Karpas-422 (cell line): ENCODE data around the gene ABCA10. TPM values are rescaled to one million over a fixed set of nuclear protein-coding genes. Genes with fewer than 3 reads are reported as not detected.

Source experiments
- DNase-seq: peaks from one replicate; pipeline ENCODE4 v3.0.0-alpha.2; 2015
- H2AFZ ChIP-seq: fragments of 200-600 bp; sonication (generic); 2 replicates; pipeline ENCODE4 v1.6.1; 2014; ENCODE audit warnings: antibody characterized with exemption, low read length, mixed read lengths
- H3K27ac ChIP-seq: fragments of 200-600 bp; sonication (generic); 2 replicates; pipeline ENCODE4 v1.5.1; 2014; ENCODE audit warnings: mild to moderate bottlenecking, low read length, moderate library complexity
- H3K27me3 ChIP-seq: fragments of 200-600 bp; sonication (generic); 2 replicates; pipeline ENCODE4 v1.6.1; 2014; ENCODE audit warnings: low read length, mixed read lengths
- H3K36me3 ChIP-seq: fragments of 200-600 bp; sonication (generic); 2 replicates; pipeline ENCODE4 v1.6.1; 2014; ENCODE audit warnings: low read length, mixed read lengths; ENCODE audit not compliant: insufficient read depth
- H3K4me1 ChIP-seq: fragments of 200-600 bp; sonication (generic); 2 replicates; pipeline ENCODE4 v1.6.1; 2014; ENCODE audit warnings: mild to moderate bottlenecking, low read length, mixed read lengths
- H3K4me2 ChIP-seq: fragments of 200-600 bp; sonication (generic); 2 replicates; pipeline ENCODE4 v1.6.1; 2014; ENCODE audit warnings: low read length, low read depth, mild to moderate bottlenecking; ENCODE audit not compliant: poor library complexity, severe bottlenecking
- H3K4me3 ChIP-seq: fragments of 200-600 bp; sonication (generic); 2 replicates; pipeline ENCODE4 v1.5.1; 2014; ENCODE audit warnings: mild to moderate bottlenecking, antibody characterized with exemption, low read length, mixed read lengths
- H3K79me2 ChIP-seq: fragments of 200-600 bp; sonication (generic); 2 replicates; pipeline ENCODE4 v1.6.1; 2014; ENCODE audit warnings: mild to moderate bottlenecking, low read length, mixed read lengths
- H3K9ac ChIP-seq: fragments of 200-600 bp; sonication (generic); 2 replicates; pipeline ENCODE4 v1.6.0; 2014; ENCODE audit warnings: low read length
- H3K9me2 ChIP-seq: fragments of 200-600 bp; sonication (generic), shearing (Covaris generic); replicated peaks from 2 replicates; pipeline ENCODE4 v1.6.0; 2014; ENCODE audit warnings: mild to moderate bottlenecking, low read length, moderate library complexity; ENCODE audit not compliant: insufficient read depth
- H3K9me3 ChIP-seq: fragments of 300-700, 200-600 bp; sonication (generic); 2 replicates; pipeline ENCODE4 v1.6.1; 2014; ENCODE audit warnings: low read length, mixed read lengths
- H4K20me1 ChIP-seq: fragments of 200-600 bp; sonication (generic); 2 replicates; pipeline ENCODE4 v1.6.1; 2014; ENCODE audit warnings: mild to moderate bottlenecking, antibody characterized with exemption, low read length, low read depth; ENCODE audit not compliant: insufficient read depth
- total RNA-seq: library from RNA; depleted of rRNA; stranded (reverse); fragments of >200 nt; shearing (Covaris generic); gene quantifications from 2 replicates; pipeline ENCODE4 v1.2.3, GENCODE V29; 2014; ENCODE audit warnings: low replicate concordance

Gene ABCA10
- total RNA-seq, 1 experiment from 2014 or later, result 2.2 TPM

DNA sequence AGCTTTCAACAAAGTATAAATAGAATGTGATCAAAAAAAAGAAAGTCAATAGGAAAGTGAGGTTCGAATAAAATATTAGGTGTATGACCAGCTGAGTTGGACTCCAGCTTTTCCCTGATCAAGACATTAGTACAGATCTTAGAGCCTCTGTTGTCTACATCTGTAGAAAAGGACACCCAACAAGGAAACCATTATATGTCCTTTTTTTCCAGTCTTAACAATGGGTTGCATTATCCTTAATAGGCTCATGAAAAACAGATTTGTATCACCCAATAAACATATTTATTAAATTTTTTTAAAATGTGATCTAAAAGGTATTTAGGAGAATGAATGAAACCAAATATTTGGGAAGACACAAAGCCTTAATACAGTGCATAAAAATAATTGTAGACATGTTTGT lies 105.0 kb downstream of the ABCA10 start:
- Histone ChIP-seq H3K4me2 (no peak overlapping the region), H2AFZ (no peak overlapping the region), H3K36me3 (no peaks in the 10 kb centered on the region)

DNA sequence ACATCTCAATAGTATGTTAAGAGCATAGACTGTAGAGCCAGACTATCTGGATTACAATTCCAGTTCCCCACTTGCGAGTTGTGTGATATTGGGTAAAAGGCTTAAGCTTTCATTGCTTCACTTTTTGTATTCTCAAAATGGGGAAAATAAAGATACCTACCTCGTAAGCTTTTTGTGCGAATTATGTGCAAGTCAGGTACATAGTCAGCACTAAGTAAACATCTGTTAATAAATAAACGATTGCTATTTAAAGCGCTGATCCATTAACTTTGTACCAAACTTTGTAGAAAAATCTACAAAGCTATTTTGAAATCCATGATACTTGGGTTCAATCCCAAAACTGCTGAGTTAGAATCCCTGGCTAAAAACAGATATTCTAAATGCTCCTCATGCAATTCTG lies 106.6 kb downstream of the ABCA10 start:
- Histone ChIP-seq H3K4me1 (no peaks in the 10 kb centered on the region), H4K20me1 (no peaks in the 10 kb centered on the region), H3K4me3 (no peak overlapping the region), H3K9ac (no peak overlapping the region), H3K79me2 (no peaks in the 10 kb centered on the region), H3K9me3 (no peaks in the 10 kb centered on the region), H3K9me2 (no peaks in the 10 kb centered on the region), H3K36me3 (no peaks in the 10 kb centered on the region), H3K4me2 (no peak overlapping the region), H3K27me3 (no peaks in the 10 kb centered on the region), H3K27ac (no peak overlapping the region), H2AFZ (no peak overlapping the region)
- DNase-seq, result no peak

More for the DNA sequence above, 105.0 kb downstream of the ABCA10 start:
- no peaks in the 10 kb centered on the region for H3K27me3 ChIP-seq
- no peaks in the 10 kb centered on the region for H3K9me2 ChIP-seq
- H3K9me3 ChIP-seq, result no peaks in the 10 kb centered on the region
- no peaks in the 10 kb centered on the region for H4K20me1 ChIP-seq
- H3K27ac ChIP-seq, result no peak overlapping the region
- H3K4me3 ChIP-seq, result no peak overlapping the region
- DNase-seq, result no peak
- no peak overlapping the region for H3K9ac ChIP-seq
- H3K79me2 ChIP-seq, result no peaks in the 10 kb centered on the region
- no peaks in the 10 kb centered on the region for H3K4me1 ChIP-seq

DNA sequence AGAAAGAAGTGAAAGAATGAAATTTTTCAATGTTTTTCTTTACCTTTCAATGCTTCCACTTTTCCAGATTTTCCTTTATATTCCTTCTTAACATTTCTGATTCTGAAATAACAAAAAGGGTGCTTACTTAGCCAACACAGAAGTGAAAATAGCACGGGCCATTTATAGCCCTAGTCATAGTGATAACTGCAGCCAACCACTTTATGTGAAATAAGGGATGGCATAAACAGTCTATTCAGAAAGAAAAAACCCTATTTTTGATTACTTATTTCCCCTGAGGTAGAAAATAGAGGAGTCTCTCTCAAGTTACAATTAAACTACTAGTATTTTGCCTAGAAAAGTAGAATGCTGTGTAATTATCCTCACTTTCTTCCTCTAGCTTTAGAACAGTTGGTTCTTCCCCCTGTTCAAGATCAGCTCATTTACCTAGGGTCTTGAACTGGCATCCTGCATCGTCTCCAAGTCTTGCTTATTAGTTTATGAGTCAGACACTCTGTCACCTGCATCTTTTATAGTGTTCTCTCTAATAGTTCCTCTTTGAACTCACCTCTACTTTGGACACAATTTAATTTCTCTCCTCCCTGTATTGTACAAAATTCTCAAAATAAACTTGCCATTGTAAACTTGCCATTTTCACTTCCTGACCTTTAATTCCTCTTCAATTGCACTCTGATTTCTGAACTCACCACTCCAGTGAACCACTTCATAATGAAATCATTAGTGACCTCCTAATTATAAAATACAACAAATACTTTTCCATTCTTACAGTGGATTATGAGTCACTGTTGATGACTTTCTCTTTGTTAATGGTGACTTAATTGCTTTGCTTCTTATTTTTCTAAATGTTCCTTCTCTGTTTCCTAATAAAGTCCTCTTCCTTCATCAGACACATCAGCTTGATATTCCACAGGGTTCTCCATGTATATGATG lies 110.5 kb downstream of the ABCA10 start:
- Histone ChIP-seq H3K27me3 (no peaks in the 10 kb centered on the region), H3K9me2 (no peaks in the 10 kb centered on the region), H3K27ac (no peak overlapping the region), H3K79me2 (no peaks in the 10 kb centered on the region), H4K20me1 (no peaks in the 10 kb centered on the region), H3K4me3 (no peak overlapping the region), H3K9me3 (no peaks in the 10 kb centered on the region), H2AFZ (no peak overlapping the region), H3K4me2 (no peak overlapping the region), H3K9ac (no peak overlapping the region), H3K4me1 (no peaks in the 10 kb centered on the region), H3K36me3 (no peaks in the 10 kb centered on the region)
- DNase-seq, result no peak

DNA sequence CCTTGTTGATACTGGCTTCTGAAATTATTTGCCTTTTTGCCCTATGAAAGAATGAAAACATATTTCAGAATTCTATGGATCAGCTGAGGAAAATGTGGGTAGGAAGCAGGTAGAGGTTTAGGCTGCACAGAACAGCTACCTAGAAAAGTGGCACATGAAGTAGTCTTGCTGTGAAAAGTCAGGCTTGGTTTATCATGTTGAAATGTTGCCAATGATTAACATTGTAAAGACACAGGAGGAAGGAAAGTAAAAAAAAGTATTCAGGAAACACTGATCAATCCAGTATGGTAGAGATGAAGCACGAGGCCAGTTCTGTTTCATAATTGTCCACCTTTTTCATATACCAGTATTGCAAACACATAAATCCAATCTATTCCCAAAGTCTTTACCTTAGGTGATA lies 116.8 kb downstream of the ABCA10 start:
- no peak overlapping the region for H3K9ac ChIP-seq
- H3K4me3 ChIP-seq, result no peak overlapping the region
- no peaks in the 10 kb centered on the region for H3K79me2 ChIP-seq
- no peaks in the 10 kb centered on the region for H3K9me3 ChIP-seq
- H3K36me3 ChIP-seq, result no peaks in the 10 kb centered on the region
- no peak overlapping the region for H2AFZ ChIP-seq
- H3K9me2 ChIP-seq, result no peaks in the 10 kb centered on the region
- no peaks in the 10 kb centered on the region for H3K27me3 ChIP-seq
- no peaks in the 10 kb centered on the region for H4K20me1 ChIP-seq
- DNase-seq, result no peak
- no peak overlapping the region for H3K27ac ChIP-seq
- H3K4me1 ChIP-seq, result no peaks in the 10 kb centered on the region
- no peak overlapping the region for H3K4me2 ChIP-seq

DNA sequence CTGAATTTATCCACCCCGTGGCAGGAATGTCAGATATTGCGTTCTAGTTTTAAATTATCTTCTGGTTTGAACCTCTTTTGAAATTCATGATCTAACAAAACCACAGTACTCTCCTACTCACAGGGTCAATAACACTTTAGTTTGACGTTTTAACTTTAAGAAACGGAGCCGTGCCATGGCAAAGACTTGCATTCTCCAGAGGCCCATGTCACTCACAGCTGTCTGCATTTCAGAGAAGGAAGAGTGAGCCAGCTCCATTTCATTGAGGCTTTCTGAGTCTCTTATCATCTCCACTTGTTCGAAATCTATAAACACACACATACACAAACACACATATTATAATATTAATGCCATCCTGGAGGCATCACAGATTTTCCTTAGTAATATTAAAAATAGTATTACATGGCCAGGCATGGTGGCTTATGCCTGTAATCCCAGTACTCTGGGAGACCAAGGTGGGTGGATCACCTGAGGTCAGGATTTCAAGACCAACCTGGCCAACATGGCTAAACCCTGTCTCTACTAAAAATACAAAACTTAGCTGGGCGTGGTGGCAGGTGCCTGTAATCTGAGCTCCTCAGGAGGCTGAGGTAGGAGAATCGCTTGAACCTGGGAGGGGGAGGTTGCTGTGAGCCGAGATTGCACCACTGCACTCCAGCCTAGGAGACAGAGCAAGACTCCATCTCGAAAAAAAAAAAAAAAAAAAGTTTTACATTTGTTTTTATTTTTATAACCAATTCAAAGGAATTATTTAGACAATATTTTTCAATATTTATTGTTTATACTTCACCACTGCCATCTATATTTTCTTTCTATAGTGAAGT lies 122.5 kb downstream of the ABCA10 start:
- Histone ChIP-seq H2AFZ (no peak overlapping the region), H3K4me1 (no peaks in the 10 kb centered on the region)
- no peak for DNase-seq

DNA sequence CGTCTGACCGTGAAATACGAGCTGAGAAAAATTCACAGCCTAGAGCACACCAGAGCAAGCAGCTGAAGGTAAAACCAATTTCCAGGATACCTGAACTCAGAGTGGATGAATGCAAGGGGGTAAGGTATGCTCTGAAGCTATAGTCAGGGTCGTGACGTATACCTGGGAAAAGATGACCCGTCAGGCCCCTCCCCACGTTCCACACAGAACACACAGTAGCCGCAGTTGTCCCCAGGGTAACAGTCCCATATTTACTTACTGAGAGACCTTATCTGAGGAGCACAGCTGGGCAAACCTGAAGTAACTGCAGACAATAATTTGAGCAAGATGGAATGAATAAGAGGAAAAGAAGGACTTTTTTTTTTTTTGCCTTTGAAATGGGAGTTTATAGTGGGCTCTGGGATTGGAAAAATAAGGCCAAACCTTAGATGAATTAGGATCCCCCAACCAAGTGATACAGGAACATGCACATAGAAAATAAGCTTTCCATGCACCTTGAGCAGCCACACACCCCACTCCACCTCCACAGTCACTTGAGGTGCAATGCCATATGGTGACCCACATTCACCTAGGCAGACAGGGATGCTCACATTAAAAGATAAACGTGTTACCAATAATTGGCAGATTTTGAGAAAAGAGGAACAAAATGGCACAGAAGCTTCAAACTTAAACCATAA lies 124.9 kb downstream of the ABCA10 start:
- H3K4me2 ChIP-seq, result no peak overlapping the region
- DNase-seq, result no peak
- H3K36me3 ChIP-seq, result no peaks in the 10 kb centered on the region
- no peaks in the 10 kb centered on the region for H3K79me2 ChIP-seq
- H3K4me1 ChIP-seq, result no peaks in the 10 kb centered on the region
- no peaks in the 10 kb centered on the region for H3K9me3 ChIP-seq
- H3K4me3 ChIP-seq, result no peak overlapping the region
- H3K9me2 ChIP-seq, result no peaks in the 10 kb centered on the region
- no peaks in the 10 kb centered on the region for H3K27me3 ChIP-seq
- H3K27ac ChIP-seq, result no peak overlapping the region
- H4K20me1 ChIP-seq, result no peaks in the 10 kb centered on the region
- H3K9ac ChIP-seq, result no peak overlapping the region
- no peak overlapping the region for H2AFZ ChIP-seq

More for the DNA sequence above, 122.5 kb downstream of the ABCA10 start:
- Histone ChIP-seq H3K9me3 (no peaks in the 10 kb centered on the region), H3K4me3 (no peak overlapping the region), H3K36me3 (no peaks in the 10 kb centered on the region), H4K20me1 (no peaks in the 10 kb centered on the region), H3K4me2 (no peak overlapping the region), H3K9me2 (no peaks in the 10 kb centered on the region), H3K27me3 (no peaks in the 10 kb centered on the region), H3K79me2 (no peaks in the 10 kb centered on the region), H3K9ac (no peak overlapping the region), H3K27ac (no peak overlapping the region)

DNA sequence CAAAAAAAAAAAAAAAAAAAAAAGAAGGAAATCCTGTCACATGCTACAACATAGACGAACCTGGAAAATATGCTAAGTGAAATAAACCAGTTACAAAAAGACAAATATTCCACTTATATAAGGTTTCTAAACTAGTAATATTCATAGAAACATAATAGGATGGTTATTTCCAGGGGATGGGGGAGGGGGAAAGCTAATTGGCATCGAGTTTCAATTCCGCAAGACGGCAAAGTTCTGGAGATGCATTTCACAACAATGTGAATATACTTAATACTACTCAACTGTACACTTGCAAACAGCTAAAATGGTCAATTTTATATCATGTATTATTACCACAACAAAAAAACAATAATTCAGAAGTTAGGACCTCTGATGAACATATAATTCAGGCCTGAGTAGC lies 130.0 kb downstream of the ABCA10 start:
- Histone ChIP-seq H3K4me1 (no peaks in the 10 kb centered on the region), H2AFZ (no peak overlapping the region), H3K9ac (no peak overlapping the region), H3K4me3 (no peak overlapping the region), H3K4me2 (no peak overlapping the region), H3K27me3 (no peaks in the 10 kb centered on the region), H3K9me2 (no peaks in the 10 kb centered on the region), H4K20me1 (no peaks in the 10 kb centered on the region), H3K27ac (no peak overlapping the region), H3K36me3 (no peaks in the 10 kb centered on the region), H3K9me3 (no peaks in the 10 kb centered on the region), H3K79me2 (no peaks in the 10 kb centered on the region)
- DNase-seq, result no peak
